ENCODE measurements around the gene SNX5.
A peak's percentile ranks its signal among the peaks of the same experiment; 100 is the strongest.

The SNX5 gene

GRCh38 chr20:17972121-17972520 lies 3.5 kb upstream of the SNX5 start:
- peak overlapping the region; percentile 98 for H3K4me2 ChIP-seq (ENCODE audit: low read length)
- TF ChIP-seq, protein P1, sequence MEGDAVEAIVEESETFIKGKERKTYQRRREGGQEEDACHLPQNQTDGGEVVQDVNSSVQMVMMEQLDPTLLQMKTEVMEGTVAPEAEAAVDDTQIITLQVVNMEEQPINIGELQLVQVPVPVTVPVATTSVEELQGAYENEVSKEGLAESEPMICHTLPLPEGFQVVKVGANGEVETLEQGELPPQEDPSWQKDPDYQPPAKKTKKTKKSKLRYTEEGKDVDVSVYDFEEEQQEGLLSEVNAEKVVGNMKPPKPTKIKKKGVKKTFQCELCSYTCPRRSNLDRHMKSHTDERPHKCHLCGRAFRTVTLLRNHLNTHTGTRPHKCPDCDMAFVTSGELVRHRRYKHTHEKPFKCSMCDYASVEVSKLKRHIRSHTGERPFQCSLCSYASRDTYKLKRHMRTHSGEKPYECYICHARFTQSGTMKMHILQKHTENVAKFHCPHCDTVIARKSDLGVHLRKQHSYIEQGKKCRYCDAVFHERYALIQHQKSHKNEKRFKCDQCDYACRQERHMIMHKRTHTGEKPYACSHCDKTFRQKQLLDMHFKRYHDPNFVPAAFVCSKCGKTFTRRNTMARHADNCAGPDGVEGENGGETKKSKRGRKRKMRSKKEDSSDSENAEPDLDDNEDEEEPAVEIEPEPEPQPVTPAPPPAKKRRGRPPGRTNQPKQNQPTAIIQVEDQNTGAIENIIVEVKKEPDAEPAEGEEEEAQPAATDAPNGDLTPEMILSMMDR (IDR thresholded peaks at IDR 0.05): no peak
- H3K36me3 ChIP-seq (ENCODE audit: control insufficient read depth, insufficient read depth, low read length): no peaks in the 10 kb centered on the region
- peak overlapping the region; percentile 96 for H3K4me3 ChIP-seq (ENCODE audit: low read depth, low read length)
- peaks cover 14% of the 10 kb centered on the region for H3K79me2 ChIP-seq
- no peaks in the 10 kb centered on the region for H3K9me3 ChIP-seq (ENCODE audit: control insufficient read depth, low read length)
- H3K4me1 ChIP-seq: peaks cover 19% of the 10 kb centered on the region
- H3K27ac ChIP-seq: no peak overlapping the region
- H2AFZ ChIP-seq: no peak overlapping the region
- H3K9ac ChIP-seq: no peak overlapping the region
- H3K27me3 ChIP-seq (ENCODE audit: control insufficient read depth, insufficient read depth, low read length): no peaks in the 10 kb centered on the region

- peak overlapping the region; percentile 18 for H3K27ac ChIP-seq
- no peaks in the 10 kb centered on the region for H3K36me3 ChIP-seq (ENCODE audit: control insufficient read depth, insufficient read depth, low read length)
These were observed 2.9 kb upstream of the SNX5 start for GRCh38 chr20:17971300-17972013.

DNA sequence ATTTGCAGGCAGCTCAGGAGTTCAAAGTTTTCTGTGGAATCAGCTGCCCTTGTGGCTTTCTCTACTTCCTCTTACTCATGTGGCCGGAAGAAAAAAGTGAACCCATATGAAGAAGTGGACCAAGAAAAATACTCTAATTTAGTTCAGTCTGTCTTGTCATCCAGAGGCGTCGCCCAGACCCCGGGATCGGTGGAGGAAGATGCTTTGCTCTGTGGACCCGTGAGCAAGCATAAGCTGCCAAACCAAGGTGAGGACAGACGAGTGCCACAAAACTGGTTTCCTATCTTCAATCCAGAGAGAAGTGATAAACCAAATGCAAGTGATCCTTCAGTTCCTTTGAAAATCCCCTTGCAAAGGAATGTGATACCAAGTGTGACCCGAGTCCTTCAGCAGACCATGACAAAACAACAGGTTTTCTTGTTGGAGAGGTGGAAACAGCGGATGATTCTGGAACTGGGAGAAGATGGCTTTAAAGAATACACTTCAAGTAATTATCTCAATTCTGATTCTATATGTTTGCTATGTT lies 1.4 kb upstream of the SNX5 start:
- Histone ChIP-seq H3K27me3 (ENCODE audit: control insufficient read depth, insufficient read depth, low read length) (no peaks in the 10 kb centered on the region), H3K4me1 (peaks cover 31% of the 10 kb centered on the region), H3K79me2 (peaks cover 32% of the 10 kb centered on the region), H3K4me3 (ENCODE audit: low read depth, low read length) (peak overlapping the region; percentile 96), H3K36me3 (ENCODE audit: control insufficient read depth, insufficient read depth, low read length) (no peaks in the 10 kb centered on the region), H3K4me2 (ENCODE audit: low read length) (peak overlapping the region; percentile 98), H3K27ac (peak overlapping the region; percentile 97), H3K9me3 (ENCODE audit: control insufficient read depth, low read length) (no peaks in the 10 kb centered on the region), H2AFZ (peak overlapping the region; percentile 99), H3K9ac (no peak overlapping the region)
- TF ChIP-seq, protein P1 (IDR thresholded peaks at IDR 0.05): no peak

More at GRCh38 chr20:17971300-17972013, 2.9 kb upstream of the SNX5 start:
- TF ChIP-seq, protein P1 (IDR thresholded peaks at IDR 0.05): no peak
- Histone ChIP-seq H3K79me2 (peaks cover 17% of the 10 kb centered on the region), H3K27me3 (ENCODE audit: control insufficient read depth, insufficient read depth, low read length) (no peaks in the 10 kb centered on the region), H3K9ac (no peak overlapping the region), H3K9me3 (ENCODE audit: control insufficient read depth, low read length) (no peaks in the 10 kb centered on the region), H3K4me1 (peaks cover 24% of the 10 kb centered on the region), H3K4me2 (ENCODE audit: low read length) (peak overlapping the region; percentile 98), H3K4me3 (ENCODE audit: low read depth, low read length) (peak overlapping the region; percentile 96), H2AFZ (no peak overlapping the region)

- peaks cover 37% of the 10 kb centered on the region for H3K4me1 ChIP-seq
- H3K79me2 ChIP-seq: peaks cover 38% of the 10 kb centered on the region
- peak overlapping the region; percentile 58 for H3K9ac ChIP-seq
- H3K27ac ChIP-seq: peak overlapping the region; percentile 97
- TF ChIP-seq, protein P1 (IDR thresholded peaks at IDR 0.05): no peak
- peak overlapping the region; percentile 98 for H3K4me2 ChIP-seq (ENCODE audit: low read length)
- no peaks in the 10 kb centered on the region for H3K27me3 ChIP-seq (ENCODE audit: control insufficient read depth, insufficient read depth, low read length)
- no peaks in the 10 kb centered on the region for H3K36me3 ChIP-seq (ENCODE audit: control insufficient read depth, insufficient read depth, low read length)
- H3K9me3 ChIP-seq (ENCODE audit: control insufficient read depth, low read length): no peaks in the 10 kb centered on the region
- peak overlapping the region; percentile 99 for H2AFZ ChIP-seq
- peak overlapping the region; percentile 96 for H3K4me3 ChIP-seq (ENCODE audit: low read depth, low read length)
These were observed 787 bp upstream of the SNX5 start for GRCh38 chr20:17969278-17969883.
